Measurements from ENCODE around the gene ABCB7.
"Not testable (repeated sequence)": the region's sequence is repeated elsewhere in the genome, so short reads cannot be mapped to it uniquely, and the experiment has no call there.

- TF ChIP-seq CTCF, EZH2 (IDR thresholded peaks at IDR 0.05): not testable (repeated sequence)
Observed at GRCh38 chrX:75172257-75172890, 16.3 kb upstream of the ABCB7 start.
